ENCODE measurements around the gene PES1. TPM values are rescaled to one million over a fixed set of nuclear protein-coding genes. Genes with fewer than 3 reads are reported as not detected.
"Not testable (repeated sequence)": the region's sequence is repeated elsewhere in the genome, so short reads cannot be mapped to it uniquely, and the experiment has no call there.

The PES1 gene
- total RNA-seq, 1 experiment from 2014 or later = 72.1 TPM

DNA sequence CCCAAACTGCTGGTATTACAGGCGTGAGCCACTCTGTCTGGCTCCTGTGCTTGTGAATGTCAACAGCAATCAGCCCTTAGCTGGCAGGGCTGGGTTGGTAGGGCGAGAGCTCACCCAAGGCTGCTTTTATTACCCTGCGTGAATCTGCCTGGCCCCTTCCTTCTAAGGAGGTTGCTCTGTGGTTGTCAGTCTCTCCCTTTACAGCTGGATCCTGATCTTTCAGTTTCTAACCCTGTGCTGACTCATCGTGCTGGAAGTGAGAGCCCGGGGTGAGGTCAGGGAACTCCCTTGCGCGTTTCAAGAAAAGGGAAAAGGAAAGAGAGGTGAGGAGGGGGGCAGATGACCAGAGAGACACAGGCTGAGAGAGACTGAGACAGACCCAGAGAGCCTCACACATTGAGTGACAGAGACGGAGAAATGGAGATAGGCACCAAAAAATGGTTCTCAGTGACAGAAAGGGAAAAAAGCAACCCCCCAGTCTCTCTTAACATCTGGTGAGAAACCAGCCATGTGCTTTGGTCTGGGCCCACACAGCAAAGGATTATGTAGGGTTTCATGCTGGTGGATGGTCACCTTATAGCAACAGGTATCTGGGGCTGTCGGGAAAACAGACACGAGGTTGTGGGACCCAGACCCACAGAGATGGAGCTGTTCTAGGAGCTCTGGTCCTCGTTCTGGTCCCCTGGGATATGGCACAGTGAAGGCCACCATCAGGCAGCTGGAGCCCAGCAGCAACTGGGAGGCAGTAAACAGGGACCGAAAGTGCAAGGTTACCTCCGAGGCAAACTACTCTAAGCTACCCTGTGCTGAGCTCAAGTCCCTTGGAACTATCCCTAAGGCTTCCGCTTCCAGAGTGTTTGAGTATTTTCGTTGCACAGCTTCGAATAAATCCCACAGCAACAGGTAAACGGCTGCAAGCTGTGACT, 17.8 kb upstream of the PES1 start:
- DNase-seq (ENCODE audit: low spot score) = peak; percentile 76

GRCh38 chr22:30607939-30608338, 16.2 kb upstream of the PES1 start:
- no peak for DNase-seq (ENCODE audit: low spot score)

DNA sequence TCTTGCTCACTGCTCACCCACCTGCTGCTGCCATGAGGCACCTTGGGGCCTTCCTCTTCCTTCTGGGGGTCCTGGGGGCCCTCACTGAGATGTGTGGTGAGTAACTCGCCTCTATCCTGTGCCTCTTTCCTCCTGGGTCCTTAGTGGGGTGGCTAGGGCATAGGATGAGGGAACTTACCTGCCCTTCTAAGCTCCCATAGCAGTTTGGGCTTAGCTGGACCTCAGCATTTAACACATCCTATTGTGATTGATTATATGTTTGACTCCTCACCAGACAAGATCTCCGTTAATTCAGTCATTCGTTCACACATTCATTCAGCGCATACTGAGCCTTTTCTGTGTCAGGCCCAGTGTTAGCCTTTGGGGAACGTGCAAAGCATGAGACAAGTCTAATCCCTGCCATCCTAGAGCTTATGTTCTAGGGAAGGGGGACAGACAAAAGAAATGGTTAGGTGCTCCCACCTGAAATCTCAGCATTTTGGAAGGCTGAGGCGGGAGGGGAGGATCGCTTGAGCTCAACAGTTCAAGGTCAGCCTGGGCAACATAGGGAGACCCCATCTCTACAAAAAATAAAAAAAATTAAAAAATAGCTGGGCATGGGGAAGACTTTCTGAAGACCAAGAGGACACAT, 15.7 kb upstream of the PES1 start:
- DNase-seq (ENCODE audit: low spot score) = no peak

DNA sequence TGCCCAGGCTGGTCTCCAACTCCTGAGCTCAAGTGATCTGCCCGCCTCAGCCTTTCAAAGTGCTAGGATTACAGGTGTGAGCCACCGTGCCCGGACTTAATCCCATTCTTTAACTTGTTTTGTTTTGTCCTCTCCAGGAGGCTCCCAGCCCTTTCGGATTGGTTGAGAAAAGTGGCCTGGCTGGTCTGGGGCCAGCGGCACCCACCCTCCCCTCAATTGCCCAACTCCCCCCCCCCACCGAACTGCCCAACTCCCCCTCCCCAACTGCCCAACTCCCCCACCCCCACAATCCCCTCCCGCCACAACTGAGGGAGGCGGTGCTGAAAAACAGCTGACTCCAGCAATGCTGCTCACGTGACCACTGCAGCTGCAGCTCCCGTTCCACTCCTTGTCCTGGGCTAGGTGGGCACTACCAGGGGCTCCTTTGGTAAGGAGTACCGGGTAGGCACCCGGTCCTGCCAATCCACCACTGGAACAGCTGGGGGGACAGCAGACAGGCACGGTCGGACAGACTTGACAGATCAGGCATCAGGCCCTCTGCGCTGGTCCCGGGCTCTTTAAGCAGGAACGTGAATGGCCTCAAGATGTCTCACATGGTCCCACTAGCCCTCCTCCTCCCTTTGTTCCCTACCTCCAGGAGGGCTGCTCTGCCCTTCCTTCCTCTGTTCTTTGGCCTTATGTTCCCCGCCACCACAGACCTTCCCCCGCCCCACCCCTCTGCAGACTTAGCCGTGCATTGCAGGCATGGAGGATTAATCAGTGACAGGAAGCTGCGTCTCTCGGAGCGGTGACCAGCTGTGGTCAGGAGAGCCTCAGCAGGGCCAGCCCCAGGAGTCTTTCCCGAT, 15.0 kb upstream of the PES1 start, which contains the start of gene TCN2:
Gene TCN2 (plus strand): TSS at position 720 of the 845 bp plus-strand sequence. CDS start 158 bp downstream, outside the sequence.
- peak; percentile 62 for DNase-seq (ENCODE audit: low spot score)

DNA sequence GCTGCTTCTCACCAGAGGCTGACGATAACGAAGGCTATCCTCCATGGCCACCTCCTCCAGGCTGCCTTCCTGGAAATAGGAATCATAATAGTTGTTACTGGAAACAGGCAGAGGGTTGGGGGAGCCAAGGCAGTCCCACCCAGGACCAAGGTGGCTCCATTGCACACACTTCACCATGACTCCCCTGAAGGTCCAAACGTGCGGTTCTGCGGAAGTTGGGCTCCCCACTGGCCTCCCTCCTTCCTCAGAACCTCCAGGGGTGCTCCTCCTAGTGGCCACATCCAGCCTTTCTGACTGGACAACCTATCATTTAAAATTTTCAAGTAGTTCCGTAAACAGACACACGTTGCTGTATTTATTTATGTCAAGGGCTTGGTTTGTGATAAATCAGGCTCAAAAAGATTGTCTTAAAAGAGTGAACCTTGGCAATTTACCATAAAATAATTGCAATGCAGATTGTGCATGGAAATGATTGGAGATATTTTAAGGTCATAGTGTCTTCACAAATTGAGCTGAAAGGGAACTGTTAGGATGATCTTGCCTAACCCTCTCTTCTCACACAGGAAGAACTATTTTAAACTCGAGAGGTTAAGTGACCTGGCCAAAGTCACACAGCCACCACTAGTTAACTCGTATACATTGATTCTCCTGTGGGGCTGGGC, 13.9 kb upstream of the PES1 start:
- DNase-seq (ENCODE audit: low spot score) = peak; percentile 26

DNA sequence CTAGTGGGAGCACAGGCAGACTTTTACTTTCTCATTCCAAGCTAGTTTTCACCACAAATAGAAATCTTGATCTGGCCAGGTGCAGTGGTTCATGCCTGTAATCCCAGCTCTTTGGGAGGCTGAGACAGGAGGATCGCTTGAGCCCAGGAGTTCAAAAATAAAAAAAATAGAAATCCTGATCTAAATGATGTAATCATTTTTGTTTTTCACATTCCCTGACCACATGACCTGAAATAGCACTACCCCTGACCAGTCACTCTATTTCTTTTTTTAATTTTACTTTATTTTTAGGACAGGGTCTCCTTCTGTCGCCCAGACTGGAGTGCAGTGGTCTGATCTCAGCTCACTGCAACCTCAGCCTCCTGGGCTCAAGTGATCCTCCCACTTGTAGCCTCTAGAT, 13.0 kb upstream of the PES1 start:
- DNase-seq (ENCODE audit: low spot score) = no peak

GRCh38 chr22:30603801-30604200, 12.1 kb upstream of the PES1 start:
- DNase-seq (ENCODE audit: low spot score) = no peak

DNA sequence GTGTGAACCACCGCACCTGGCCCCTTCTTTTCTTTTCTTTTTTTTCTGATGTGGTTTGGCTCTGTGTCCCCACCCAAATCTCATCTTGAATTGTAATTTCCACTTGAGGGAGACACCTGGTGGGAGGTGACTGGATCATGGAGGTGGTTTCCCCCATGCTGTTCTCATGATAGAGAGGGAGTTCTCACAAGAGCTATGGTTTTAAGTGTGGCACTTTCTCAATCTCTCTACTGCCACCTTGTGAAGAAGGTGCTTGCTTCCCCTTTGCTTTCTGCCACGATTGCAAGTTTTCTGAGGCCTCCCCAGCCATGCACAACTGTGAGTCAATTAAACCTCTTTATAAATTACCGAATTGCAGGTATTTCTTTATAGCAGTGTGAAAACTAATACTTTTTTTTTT, 10.3 kb upstream of the PES1 start:
- peak; percentile 21 for DNase-seq (ENCODE audit: low spot score)

DNA sequence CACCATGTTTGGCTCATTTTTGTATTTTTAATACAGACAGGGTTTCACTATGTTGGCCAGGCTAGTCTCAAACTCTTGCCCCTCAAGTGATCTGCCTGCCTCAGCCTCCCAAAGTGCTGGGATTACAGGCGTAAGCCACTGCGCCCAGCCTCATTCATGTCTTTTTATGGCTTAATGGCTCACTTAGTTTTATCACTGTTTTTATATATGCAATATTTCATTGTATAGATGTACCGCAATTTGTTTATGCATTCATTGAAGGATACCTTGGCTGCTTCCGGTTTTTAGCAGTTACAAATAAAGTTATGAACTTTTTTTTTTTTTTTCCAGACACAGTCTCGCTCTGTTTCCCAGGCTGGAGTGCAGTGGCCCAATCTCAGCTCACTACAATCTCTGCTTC, 9.8 kb upstream of the PES1 start:
- DNase-seq (ENCODE audit: low spot score) = no peak

DNA sequence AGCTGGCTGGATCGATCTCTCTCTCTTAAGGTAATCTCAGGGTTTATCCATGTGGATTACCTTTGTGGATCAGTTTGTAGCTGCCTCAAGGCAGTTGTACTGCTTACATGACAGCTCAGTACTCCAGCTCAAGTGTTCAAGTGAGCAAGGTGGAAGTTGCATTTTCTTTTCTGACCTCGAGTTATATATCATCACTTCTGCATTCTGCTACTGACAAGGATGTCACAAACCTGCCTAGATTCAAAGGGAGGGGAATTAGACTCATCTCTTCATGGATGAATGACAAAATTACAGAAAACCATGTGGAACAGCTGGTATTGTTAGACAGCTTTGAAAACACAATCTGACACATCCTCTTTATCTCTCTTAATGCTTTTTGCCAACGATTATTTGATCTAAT, 9.2 kb upstream of the PES1 start:
- DNase-seq (ENCODE audit: low spot score) = no peak

DNA sequence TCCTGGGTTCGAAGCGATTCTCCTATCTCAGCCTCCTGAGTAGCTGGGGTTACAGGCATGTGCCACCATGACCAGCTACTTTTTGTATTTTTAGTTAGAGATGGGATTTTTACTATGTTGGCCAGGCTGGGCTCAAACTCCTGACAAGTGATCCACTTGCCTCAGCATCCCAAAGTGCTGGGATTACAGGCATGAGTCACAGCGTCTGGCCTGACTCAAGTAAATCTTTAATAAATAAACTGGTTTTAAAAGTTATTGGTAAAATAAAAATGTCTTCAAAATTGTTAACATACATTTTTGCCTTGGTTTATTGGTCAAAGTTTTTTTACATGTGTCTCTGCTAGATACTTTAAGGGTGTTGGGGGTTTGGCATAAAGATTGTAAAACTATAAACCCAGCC, 7.3 kb upstream of the PES1 start:
- DNase-seq (ENCODE audit: low spot score) = no peak

- no peak for DNase-seq (ENCODE audit: low spot score)
These were observed 5.2 kb upstream of the PES1 start for GRCh38 chr22:30596886-30597285.

- DNase-seq (ENCODE audit: low spot score) = no peak
These were observed 4.5 kb upstream of the PES1 start for GRCh38 chr22:30596199-30596598.

DNA sequence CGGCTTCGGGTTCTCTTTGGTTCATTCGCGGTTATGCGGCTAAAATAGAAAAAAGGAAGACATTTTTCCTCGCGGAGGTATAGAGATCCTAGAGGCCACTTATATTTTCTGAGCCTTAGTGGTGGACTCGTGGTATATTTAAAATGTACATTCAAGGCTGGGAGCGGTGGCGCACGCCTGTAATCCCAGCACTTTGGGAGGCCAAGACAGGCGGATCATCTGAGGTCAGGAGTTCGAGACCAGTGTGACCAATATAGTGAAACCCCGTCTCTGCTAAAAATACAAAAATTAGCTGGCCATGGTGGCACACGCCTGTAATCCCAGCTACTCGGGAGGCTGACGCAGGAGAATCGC, 627 bp upstream of the PES1 start:
- not testable (repeated sequence) for DNase-seq (ENCODE audit: low spot score)

DNA sequence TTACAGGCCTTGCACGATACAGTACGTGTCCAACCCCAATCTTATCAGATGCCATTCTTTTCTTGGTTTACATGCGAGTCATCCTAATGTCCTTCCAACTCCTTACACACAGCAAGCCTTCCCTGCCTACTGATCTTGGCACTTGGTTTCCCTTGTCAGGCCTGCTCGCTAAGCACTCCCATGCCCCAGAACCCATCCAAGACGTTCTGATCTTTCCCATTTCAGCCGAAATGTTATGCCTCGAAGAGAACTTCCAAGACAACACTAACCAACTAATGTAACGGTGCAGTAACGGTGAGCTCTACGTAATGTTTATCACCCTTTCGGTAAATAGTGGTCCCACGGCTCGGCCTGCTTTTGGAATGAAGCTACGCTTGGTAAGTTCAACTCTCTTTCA, 521 bp downstream of the PES1 start:
- DNase-seq (ENCODE audit: low spot score) = no peak

DNA sequence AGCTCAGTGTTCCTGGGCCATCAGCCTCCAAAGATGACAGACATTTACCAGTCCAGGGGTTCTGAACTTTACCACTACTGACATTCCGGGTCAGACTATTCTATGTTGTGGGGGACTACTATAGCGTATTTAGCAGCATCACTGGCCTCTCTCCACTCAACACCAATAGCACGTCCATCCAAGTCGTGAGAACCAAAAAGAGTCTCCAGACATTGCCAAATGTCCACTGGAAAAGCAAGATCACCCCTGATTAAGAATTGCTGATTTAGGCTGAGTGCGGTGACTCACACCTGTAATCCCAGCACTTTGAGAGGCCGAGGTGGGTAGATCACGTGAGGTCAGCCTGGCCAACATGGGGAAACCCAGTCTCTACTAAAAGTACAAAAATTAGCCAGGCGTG, 5.3 kb downstream of the PES1 start:
- no peak for DNase-seq (ENCODE audit: low spot score)

DNA sequence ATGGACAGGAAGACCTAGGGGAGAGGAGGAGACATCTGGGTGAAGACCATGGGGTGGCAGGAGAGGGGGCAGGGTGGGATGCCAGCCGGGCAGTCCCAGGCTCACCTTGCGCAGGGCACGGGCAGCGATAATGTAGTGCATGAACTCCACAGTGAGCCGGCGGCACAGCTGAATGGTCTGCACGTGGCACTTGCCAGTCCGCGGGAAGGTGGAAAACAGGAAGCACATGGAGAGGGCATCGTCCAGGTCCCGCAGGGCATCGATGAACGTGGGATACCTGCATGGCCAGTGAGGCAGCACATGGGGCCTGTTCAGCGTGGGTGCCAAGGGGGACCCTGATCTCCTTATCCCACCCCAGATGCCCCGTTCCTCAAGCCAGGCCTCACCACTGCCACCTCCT, 7.3 kb downstream of the PES1 start:
- no peak for DNase-seq (ENCODE audit: low spot score)

GRCh38 chr22:30582788-30583545, 8.7 kb downstream of the PES1 start:
- DNase-seq (ENCODE audit: low spot score) = no peak

DNA sequence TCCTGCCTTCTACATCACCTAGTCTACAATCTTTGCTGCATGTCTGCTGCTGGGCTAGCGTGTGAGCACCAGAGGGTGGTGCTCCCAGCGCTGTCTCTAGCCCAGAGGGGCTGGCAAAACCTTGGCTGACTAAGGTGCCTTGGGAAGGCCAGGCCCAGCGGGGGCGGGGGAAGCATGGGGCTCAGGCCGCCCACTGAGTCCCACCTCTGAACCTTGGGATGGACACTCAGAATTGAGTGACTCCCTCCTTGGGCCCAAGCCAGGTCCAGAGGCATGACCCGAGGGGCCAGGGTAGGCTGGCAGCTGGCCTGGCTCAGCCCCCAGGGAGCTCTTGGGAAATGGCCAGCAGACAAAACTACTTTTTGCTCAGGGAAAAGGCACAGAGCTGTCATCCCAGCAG, 9.7 kb downstream of the PES1 start:
- no peak for DNase-seq (ENCODE audit: low spot score)

DNA sequence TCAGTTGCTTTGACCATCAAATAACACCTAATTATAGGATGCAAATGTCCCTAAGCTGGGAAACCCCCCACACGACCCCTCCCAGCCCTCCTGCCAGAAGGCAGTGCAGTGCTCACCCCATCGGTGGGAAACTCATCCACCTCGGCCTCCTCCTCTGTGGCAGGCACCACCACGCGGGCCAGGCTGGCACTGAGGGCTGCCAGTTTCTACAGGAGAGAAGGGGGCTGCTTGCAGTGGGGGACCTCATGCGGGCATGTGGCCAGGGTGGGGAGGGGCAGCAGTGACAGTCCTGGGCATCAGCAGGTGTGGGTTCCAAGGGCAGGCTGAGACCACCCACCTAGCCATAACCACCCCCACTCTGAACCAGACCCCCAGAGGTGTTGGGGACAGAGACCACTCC, 10.8 kb downstream of the PES1 start:
- DNase-seq (ENCODE audit: low spot score) = no peak

DNA sequence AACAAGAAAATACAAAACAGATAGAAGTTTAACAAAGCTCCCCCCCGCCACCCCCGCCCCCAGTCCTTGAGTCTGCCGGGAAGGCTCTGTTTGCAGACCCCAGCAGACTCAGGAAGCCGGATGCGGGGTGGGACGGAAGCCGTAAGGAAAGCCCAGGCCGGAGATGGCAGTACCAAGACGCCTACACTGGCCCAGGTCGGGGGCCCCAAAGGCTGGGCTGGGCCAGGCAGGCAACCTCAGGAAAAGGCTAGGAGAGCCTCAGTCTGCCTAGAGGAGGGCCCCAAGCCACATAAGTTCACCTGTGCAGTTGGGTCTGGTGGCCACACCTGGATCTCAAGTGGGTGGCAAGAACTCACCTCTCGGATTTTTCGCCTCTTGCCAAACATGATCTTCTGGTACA, 13.2 kb downstream of the PES1 start:
- no peak for DNase-seq (ENCODE audit: low spot score)
